Small intestine (tissue), 7 donors: ENCODE data around the gene USP31. TPM values are rescaled to one million over a fixed set of nuclear protein-coding genes. Genes with fewer than 3 reads are reported as not detected.

Experiments
- DNase-seq, 2 donors: peaks; one replicate each; pipeline versions ENCODE4 v3.0.0 to v3.0.0-alpha.2; 2013
- FAIRE-seq: peaks from 2 replicates; lab custom pipeline; 2012; peaks lifted over from hg19 to GRCh38; lab: Jason Lieb, UNC
- H3K27ac ChIP-seq, 3 donors: one replicate each; pipeline ENCODE4 v1.5.1; 2013; ENCODE audit warnings: low read length in 2 of 3, mild to moderate bottlenecking in 2 of 3, control low read depth in 1 of 3, inconsistent platforms in 1 of 3, low read depth in 1 of 3, moderate library complexity in 1 of 3
- H3K27me3 ChIP-seq, 3 donors: one replicate each; pipeline ENCODE4 v1.6.1; 2013; ENCODE audit warnings: low read length in 3 of 3, inconsistent platforms in 1 of 3; ENCODE audit not compliant: control insufficient read depth in 3 of 3, insufficient read depth in 3 of 3
- H3K36me3 ChIP-seq, 3 donors: one replicate each; pipeline ENCODE4 v1.6.1; 2013; ENCODE audit warnings: low read length in 3 of 3, inconsistent platforms in 1 of 3, low read depth in 1 of 3, mild to moderate bottlenecking in 1 of 3, moderate library complexity in 1 of 3; ENCODE audit not compliant: control insufficient read depth in 3 of 3, insufficient read depth in 2 of 3
- H3K4me1 ChIP-seq, 3 donors: one replicate each; pipeline ENCODE4 v1.6.1; 2013; ENCODE audit warnings: low read length in 2 of 3, inconsistent platforms in 1 of 3, low read depth in 1 of 3, mild to moderate bottlenecking in 1 of 3, moderate library complexity in 1 of 3; ENCODE audit not compliant: control insufficient read depth in 3 of 3, insufficient read depth in 2 of 3
- H3K4me3 ChIP-seq, 3 donors: one replicate each; pipeline ENCODE4 v1.5.1; 2013; ENCODE audit warnings: low read length in 3 of 3, control low read depth in 1 of 3, inconsistent platforms in 1 of 3, low read depth in 1 of 3, mild to moderate bottlenecking in 1 of 3, moderate library complexity in 1 of 3
- H3K9me3 ChIP-seq, 2 donors: one replicate each; pipeline ENCODE4 v1.6.1; 2013; ENCODE audit warnings: low read depth in 1 of 2, low read length in 1 of 2; ENCODE audit not compliant: control insufficient read depth in 2 of 2, insufficient read depth in 1 of 2
- WGBS, 3 donors: extraction: QIAGEN DNeasy Blood & Tissue Kit; methylation state at CpG; one replicate each; pipeline ENCODE4 v1.1.7; 2013; 5-methylcytosine and 5-hydroxymethylcytosine counted together
- polyA plus RNA-seq, 4 donors: library from polyadenylated mRNA; stranded (reverse) in 3 of 4; unstranded in 1 of 4; fragments of 200-250 nt in 3 of 4; fragments of 120-200 nt in 1 of 4; gene quantifications; one replicate each; pipeline versions ENCODE4 v1.2.1 to v1.2.3, GENCODE V29; 2013
- donor health status: healthy with polysubstance abuse.
- donor health status: control.
- donor health status: control.
- donor health status: Bipolar disorder and iron deficiency.
- donor health status: healthy.

The USP31 gene
- polyA plus RNA-seq, 4 donors, result 0.89 to 3.1 (median 2.3) TPM

- Histone ChIP-seq H3K27me3 (no peaks in the 10 kb centered on the region), H3K4me1 (peaks cover 0 to 4% (median 3%) of the 10 kb centered on the region in 3 donors), H3K9me3 (no peaks in the 10 kb centered on the region), H3K4me3 (no peak overlapping the region), H3K27ac (no peak overlapping the region), H3K36me3 (no peaks in the 10 kb centered on the region)
- DNase-seq (no peak), FAIRE-seq (no peak)
- WGBS, 3 donors, result 85 to 88% (median 85%) methylated on average over 8 of the region's 8 CpGs
Observed at GRCh38 chr16:23124315-23124714, 24.9 kb downstream of the USP31 start.

DNA sequence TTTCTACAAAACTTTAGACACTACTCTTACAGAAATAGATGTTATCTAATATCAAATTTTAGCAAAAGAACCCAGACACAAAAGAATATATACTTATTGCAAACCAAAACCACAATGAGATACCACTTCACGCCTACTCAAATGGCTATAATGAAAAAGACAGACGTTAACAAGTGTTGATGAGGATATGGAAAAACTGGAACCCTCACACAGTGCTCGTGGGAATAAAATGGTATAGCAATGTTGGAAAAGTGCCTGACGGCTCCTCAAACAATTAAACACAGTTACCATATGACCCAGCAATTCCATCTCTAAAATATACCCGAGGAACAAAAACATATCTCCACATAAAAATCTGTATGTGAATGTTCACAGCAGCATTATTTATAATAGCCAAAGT is 27.1 kb downstream of the USP31 start:
- Histone ChIP-seq H3K27ac (no peak overlapping the region), H3K27me3 (no peaks in the 10 kb centered on the region), H3K4me1 (peaks cover 0 to 4% (median 3%) of the 10 kb centered on the region in 3 donors), H3K9me3 (no peaks in the 10 kb centered on the region), H3K4me3 (no peak overlapping the region), H3K36me3 (no peaks in the 10 kb centered on the region)
- DNase-seq (no peak), FAIRE-seq (no peak)
- 75 to 91% (median 87%) methylated on average over 5 of the region's 5 CpGs for WGBS, 3 donors

- FAIRE-seq (no peak), DNase-seq (no peak)
- Histone ChIP-seq H3K27me3 (no peaks in the 10 kb centered on the region), H3K9me3 (no peaks in the 10 kb centered on the region), H3K4me1 (peaks cover 0 to 4% (median 3%) of the 10 kb centered on the region in 3 donors), H3K4me3 (no peak overlapping the region), H3K27ac (peak overlapping the region in 1 of 3 donors; percentile 55), H3K36me3 (no peaks in the 10 kb centered on the region)
- 73 to 74% (median 74%) methylated on average over 3 of the region's 3 CpGs for WGBS, 3 donors
Observed at GRCh38 chr16:23121024-23121423, 28.2 kb downstream of the USP31 start.

GRCh38 chr16:23120562-23120961 is 28.7 kb downstream of the USP31 start:
- 93 to 97% (median 96%) methylated on average over 4 of the region's 4 CpGs for WGBS, 3 donors
- Histone ChIP-seq H3K36me3 (no peaks in the 10 kb centered on the region), H3K27me3 (no peaks in the 10 kb centered on the region), H3K4me3 (no peak overlapping the region), H3K27ac (peak overlapping the region in 1 of 3 donors; percentile 1), H3K9me3 (no peaks in the 10 kb centered on the region), H3K4me1 (peaks cover 0 to 4% (median 3%) of the 10 kb centered on the region in 3 donors)
- DNase-seq (no peak), FAIRE-seq (no peak)

GRCh38 chr16:23119570-23119969 is 29.7 kb downstream of the USP31 start:
- H3K27ac ChIP-seq, result peak overlapping the region in 1 of 3 donors; percentile 17
- H3K9me3 ChIP-seq, result no peaks in the 10 kb centered on the region
- no peak overlapping the region for H3K4me3 ChIP-seq
- H3K4me1 ChIP-seq, result no peaks in the 10 kb centered on the region
- 60 to 88% (median 86%) methylated on average over 2 of the region's 2 CpGs for WGBS, 3 donors
- FAIRE-seq (no peak), DNase-seq (no peak)
- H3K27me3 ChIP-seq, result no peaks in the 10 kb centered on the region
- H3K36me3 ChIP-seq, result no peaks in the 10 kb centered on the region

- DNase-seq (no peak), FAIRE-seq (no peak)
- WGBS, 3 donors, result 60 to 67% (median 62%) methylated on average over 7 of the region's 7 CpGs
- H3K27ac ChIP-seq, result no peak overlapping the region
- H3K9me3 ChIP-seq, result no peaks in the 10 kb centered on the region
- H3K36me3 ChIP-seq, result peaks cover 0 to 2% (median 0%) of the 10 kb centered on the region in 3 donors
- no peaks in the 10 kb centered on the region for H3K27me3 ChIP-seq
- H3K4me1 ChIP-seq, result no peaks in the 10 kb centered on the region
- no peak overlapping the region for H3K4me3 ChIP-seq
Observed at GRCh38 chr16:23114131-23114904, 34.9 kb downstream of the USP31 start.

GRCh38 chr16:23113185-23113584 is 36.1 kb downstream of the USP31 start:
- FAIRE-seq (no peak), DNase-seq (no peak)
- no peak overlapping the region for H3K27ac ChIP-seq
- WGBS, 3 donors, result 89 to 96% (median 90%) methylated on average over 5 of the region's 5 CpGs
- H3K27me3 ChIP-seq, result no peaks in the 10 kb centered on the region
- peaks cover 0 to 3% of the 10 kb centered on the region in 2 donors for H3K9me3 ChIP-seq
- H3K36me3 ChIP-seq, result peaks cover 0 to 2% (median 0%) of the 10 kb centered on the region in 3 donors
- no peak overlapping the region for H3K4me3 ChIP-seq
- H3K4me1 ChIP-seq, result no peaks in the 10 kb centered on the region

- H3K4me3 ChIP-seq, result no peak overlapping the region
- no peaks in the 10 kb centered on the region for H3K4me1 ChIP-seq
- peaks cover 0 to 2% (median 0%) of the 10 kb centered on the region in 3 donors for H3K36me3 ChIP-seq
- FAIRE-seq, result no peak
- H3K9me3 ChIP-seq, result peaks cover 0 to 3% of the 10 kb centered on the region in 2 donors
- DNase-seq, result no peak
- H3K27ac ChIP-seq, result no peak overlapping the region
- WGBS, 3 donors, result 93 to 98% (median 94%) methylated on average over 5 of the region's 5 CpGs
- H3K27me3 ChIP-seq, result no peaks in the 10 kb centered on the region
Observed at GRCh38 chr16:23110257-23110899, 38.9 kb downstream of the USP31 start.
